Measurements from ENCODE around the gene FAM50A. TPM values are rescaled to one million over a fixed set of nuclear protein-coding genes. Genes with fewer than 3 reads are reported as not detected.

Gene FAM50A
- total RNA-seq, 2 experiments from 2014 or later = 59.2 to 70.3 TPM

DNA sequence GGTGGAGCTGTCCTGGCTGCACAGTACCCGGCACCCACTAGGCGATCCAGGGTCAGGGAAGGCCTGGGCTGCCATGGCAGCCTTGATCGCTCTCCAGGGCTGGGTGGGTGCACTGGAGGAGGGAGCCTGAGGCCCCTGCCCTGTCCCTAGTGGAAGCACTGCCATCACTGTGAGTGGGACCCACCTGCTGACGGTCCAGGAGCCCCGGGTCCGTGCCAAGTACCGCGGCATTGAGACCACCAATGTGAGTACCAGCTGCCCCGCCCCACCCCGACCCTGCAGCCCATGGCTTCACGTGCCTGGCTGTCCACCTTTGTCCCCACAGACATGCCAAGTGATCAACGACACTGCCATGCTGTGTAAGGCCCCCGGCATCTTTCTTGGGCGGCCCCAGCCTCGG lies 23.0 kb downstream of the FAM50A start:
- ATAC-seq (ENCODE audit: low read depth) = no peak
- Mint-ChIP-seq H3K4me3 (no peak overlapping the region), H3K36me3 (no peaks in the 10 kb centered on the region), H3K27ac (no peak overlapping the region), H3K27me3 (no peaks in the 10 kb centered on the region), H3K4me1 (no peaks in the 10 kb centered on the region), H3K9me3 (no peaks in the 10 kb centered on the region)
- POLR2A ChIA-PET = no interaction called here
- no peak for DNase-seq

DNA sequence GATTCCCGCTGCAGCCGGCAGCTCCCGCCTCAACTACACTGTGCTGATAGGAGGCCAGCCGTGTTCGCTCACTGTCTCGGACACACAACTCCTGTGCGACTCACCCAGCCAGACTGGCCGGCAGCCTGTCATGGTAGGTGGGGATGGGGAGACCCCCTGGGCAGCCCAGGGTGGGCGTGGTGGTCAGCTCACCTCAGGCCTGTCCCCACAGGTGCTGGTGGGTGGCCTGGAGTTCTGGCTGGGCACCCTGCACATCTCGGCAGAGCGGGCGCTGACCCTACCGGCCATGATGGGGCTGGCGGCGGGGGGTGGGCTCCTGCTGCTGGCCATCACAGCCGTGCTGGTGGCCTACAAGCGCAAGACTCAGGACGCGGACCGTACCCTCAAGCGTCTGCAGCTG lies 23.6 kb downstream of the FAM50A start:
- POLR2A ChIA-PET = no interaction called here
- no peak for DNase-seq
- Mint-ChIP-seq H3K27ac (no peak overlapping the region), H3K9me3 (no peaks in the 10 kb centered on the region), H3K27me3 (no peaks in the 10 kb centered on the region), H3K36me3 (no peaks in the 10 kb centered on the region), H3K4me3 (no peak overlapping the region), H3K4me1 (no peaks in the 10 kb centered on the region)
- ATAC-seq (ENCODE audit: low read depth) = no peak

DNA sequence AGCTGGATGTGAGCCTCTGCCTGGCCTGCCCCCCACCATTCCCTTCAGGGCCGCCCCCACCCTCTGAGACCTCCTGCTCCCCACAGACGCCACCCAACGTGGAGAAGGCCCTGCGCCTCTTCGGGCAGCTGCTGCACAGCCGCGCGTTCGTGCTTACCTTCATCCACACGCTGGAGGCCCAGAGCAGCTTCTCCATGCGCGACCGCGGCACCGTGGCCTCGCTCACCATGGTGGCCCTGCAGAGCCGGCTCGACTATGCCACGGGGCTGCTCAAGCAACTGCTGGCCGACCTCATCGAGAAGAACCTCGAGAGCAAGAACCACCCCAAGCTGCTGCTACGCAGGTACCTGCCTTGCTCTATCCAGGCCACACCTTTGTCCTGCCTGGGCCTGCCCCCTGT lies 24.3 kb downstream of the FAM50A start:
- POLR2A ChIA-PET = no interaction called here
- Mint-ChIP-seq H3K4me1 (no peaks in the 10 kb centered on the region), H3K4me3 (no peak overlapping the region), H3K27ac (no peak overlapping the region), H3K36me3 (no peaks in the 10 kb centered on the region), H3K27me3 (no peaks in the 10 kb centered on the region), H3K9me3 (no peaks in the 10 kb centered on the region)
- DNase-seq (no peak), ATAC-seq (ENCODE audit: low read depth) (no peak)

DNA sequence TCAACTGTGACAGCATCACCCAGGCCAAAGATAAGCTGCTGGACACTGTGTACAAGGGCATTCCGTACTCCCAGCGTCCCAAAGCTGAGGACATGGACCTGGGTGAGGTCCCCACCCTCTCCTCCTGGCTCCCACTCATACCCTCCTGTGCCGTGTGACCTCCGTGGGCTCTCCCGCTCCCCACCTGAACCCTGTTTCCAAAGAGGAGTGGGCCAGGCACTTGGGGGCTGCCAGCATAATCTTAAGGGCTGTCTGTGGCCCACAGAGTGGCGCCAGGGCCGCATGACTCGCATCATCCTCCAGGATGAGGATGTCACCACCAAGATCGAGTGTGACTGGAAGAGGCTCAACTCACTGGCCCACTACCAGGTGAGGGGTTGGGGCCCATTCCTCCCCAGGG lies 25.2 kb downstream of the FAM50A start:
- Mint-ChIP-seq H3K36me3 (no peaks in the 10 kb centered on the region), H3K9me3 (no peaks in the 10 kb centered on the region), H3K27ac (no peak overlapping the region), H3K27me3 (no peaks in the 10 kb centered on the region), H3K4me1 (no peaks in the 10 kb centered on the region), H3K4me3 (no peak overlapping the region)
- ATAC-seq (ENCODE audit: low read depth) = no peak
- DNase-seq = no peak
- POLR2A ChIA-PET = no interaction called here

DNA sequence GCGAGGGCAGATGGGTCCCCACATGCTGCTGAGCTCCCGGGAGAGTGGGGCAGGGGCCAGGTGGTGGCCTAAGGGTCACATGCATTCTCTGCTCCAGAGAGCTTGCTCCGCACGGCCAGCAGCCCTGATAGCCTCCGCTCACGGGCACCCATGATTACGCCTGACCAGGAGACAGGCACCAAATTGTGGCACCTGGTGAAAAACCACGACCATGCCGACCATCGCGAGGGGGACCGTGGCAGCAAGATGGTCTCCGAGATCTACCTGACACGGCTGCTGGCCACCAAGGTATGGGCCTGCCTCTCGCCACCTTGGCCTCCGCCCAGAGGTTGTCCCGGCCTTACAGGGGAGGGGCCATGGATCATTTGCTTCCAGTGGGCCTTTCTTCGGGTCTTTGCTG lies 25.9 kb downstream of the FAM50A start:
- POLR2A ChIA-PET = no interaction called here
- no peak for ATAC-seq (ENCODE audit: low read depth)

DNA sequence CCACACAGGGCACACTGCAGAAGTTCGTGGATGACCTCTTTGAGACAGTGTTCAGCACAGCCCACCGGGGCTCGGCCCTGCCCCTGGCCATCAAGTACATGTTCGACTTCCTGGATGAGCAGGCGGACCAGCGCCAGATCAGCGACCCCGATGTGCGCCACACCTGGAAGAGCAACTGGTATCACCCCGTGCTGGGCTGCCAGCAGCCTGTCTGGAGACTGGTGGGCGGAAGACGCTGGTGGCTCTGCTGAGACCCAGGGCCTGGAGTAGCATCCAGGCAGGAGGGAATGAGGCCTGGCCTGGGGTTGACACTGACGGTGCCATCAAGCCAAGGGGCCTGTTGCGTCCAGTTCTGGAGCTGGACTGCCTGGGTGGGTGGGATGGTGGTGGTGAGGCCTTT lies 26.5 kb downstream of the FAM50A start:
- no peaks in the 10 kb centered on the region for H3K27me3 Mint-ChIP-seq
- H3K4me1 Mint-ChIP-seq = no peaks in the 10 kb centered on the region
- H3K4me3 Mint-ChIP-seq = no peak overlapping the region
- no peaks in the 10 kb centered on the region for H3K9me3 Mint-ChIP-seq
- no peak for DNase-seq
- H3K27ac Mint-ChIP-seq = no peak overlapping the region
- no peak for ATAC-seq (ENCODE audit: low read depth)
- H3K36me3 Mint-ChIP-seq = no peaks in the 10 kb centered on the region
- POLR2A ChIA-PET = no interaction called here

More for the DNA sequence above, 25.9 kb downstream of the FAM50A start:
- Mint-ChIP-seq H3K36me3 (no peaks in the 10 kb centered on the region), H3K27ac (no peak overlapping the region), H3K27me3 (no peaks in the 10 kb centered on the region), H3K4me3 (no peak overlapping the region), H3K4me1 (no peaks in the 10 kb centered on the region), H3K9me3 (no peaks in the 10 kb centered on the region)
- DNase-seq = no peak

DNA sequence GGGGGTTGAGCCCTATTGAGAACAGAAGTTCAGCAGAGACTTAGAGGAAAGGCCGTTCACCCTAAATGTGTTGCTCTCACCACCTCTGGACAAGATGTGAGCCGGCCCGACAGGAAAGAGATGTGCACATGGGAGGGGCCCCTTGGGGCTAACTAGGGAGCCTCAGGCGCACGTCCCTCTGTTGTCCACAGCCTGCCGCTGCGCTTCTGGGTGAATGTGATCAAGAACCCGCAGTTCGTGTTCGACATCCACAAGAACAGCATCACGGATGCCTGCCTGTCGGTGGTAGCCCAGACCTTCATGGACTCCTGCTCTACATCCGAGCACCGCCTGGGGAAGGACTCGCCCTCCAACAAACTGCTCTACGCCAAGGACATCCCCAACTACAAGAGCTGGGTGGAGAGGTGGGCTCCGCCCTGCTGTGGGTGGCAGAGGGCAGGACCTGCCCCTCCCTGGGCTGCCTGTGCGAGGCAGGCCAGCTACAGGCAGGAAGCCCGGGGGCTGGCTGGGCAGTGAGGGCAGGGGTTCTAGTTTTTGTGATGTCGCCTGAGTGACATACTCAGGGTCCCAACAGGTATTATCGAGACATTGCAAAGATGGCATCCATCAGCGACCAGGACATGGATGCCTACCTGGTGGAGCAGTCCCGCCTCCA lies 27.1 kb downstream of the FAM50A start:
- POLR2A ChIA-PET = no interaction called here
- no peak overlapping the region for H3K4me3 Mint-ChIP-seq
- DNase-seq = no peak
- no peaks in the 10 kb centered on the region for H3K36me3 Mint-ChIP-seq
- H3K4me1 Mint-ChIP-seq = no peaks in the 10 kb centered on the region
- no peaks in the 10 kb centered on the region for H3K9me3 Mint-ChIP-seq
- H3K27ac Mint-ChIP-seq = no peak overlapping the region
- no peaks in the 10 kb centered on the region for H3K27me3 Mint-ChIP-seq
- no peak for ATAC-seq (ENCODE audit: low read depth)

DNA sequence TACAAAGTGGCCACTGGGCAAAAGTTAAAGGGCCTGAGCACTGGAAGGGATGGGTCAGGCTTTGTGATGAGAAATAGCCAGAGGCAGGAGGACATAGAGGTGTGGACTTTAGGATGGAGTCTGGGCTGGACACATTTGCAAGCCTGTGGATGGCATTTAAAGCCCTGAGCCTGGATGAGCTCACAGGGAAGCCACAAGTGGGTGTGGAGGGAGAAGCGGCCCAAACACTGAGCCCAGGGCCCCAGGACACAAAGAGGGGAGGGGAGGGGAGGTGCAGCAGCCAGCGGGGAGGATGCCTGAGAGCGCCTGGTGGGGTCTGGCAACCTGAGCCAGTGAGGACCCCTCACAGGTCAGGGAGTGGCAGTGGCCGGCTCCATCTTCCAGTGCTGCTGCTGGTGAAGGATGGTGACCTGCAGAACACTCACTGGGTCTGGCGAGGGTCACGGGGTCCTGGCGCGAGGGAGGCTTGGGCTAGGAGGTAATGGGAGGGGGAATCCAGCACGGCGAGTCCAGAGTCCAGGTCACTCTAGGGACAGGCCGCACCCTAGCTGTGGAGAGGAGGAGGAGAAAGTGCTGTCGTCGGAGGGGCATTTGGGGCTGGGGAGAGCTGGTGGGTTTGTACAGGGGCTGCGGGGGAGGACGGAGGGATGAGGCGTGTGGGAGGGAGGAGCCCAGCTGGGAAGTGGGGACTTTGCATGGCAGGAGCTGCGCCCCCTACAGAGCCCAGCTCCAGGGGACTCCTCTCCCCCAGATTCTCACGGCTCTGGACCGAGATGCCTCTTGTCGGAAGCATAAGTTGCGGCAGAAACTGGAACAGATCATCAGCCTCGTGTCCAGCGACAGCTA lies 28.1 kb downstream of the FAM50A start:
- no peaks in the 10 kb centered on the region for H3K27me3 Mint-ChIP-seq
- no peaks in the 10 kb centered on the region for H3K36me3 Mint-ChIP-seq
- no peaks in the 10 kb centered on the region for H3K9me3 Mint-ChIP-seq
- DNase-seq (no peak), ATAC-seq (ENCODE audit: low read depth) (no peak)
- no peak overlapping the region for H3K27ac Mint-ChIP-seq
- H3K4me3 Mint-ChIP-seq = no peak overlapping the region
- peaks cover 3% of the 10 kb centered on the region for H3K4me1 Mint-ChIP-seq
- POLR2A ChIA-PET = no interaction called here

DNA sequence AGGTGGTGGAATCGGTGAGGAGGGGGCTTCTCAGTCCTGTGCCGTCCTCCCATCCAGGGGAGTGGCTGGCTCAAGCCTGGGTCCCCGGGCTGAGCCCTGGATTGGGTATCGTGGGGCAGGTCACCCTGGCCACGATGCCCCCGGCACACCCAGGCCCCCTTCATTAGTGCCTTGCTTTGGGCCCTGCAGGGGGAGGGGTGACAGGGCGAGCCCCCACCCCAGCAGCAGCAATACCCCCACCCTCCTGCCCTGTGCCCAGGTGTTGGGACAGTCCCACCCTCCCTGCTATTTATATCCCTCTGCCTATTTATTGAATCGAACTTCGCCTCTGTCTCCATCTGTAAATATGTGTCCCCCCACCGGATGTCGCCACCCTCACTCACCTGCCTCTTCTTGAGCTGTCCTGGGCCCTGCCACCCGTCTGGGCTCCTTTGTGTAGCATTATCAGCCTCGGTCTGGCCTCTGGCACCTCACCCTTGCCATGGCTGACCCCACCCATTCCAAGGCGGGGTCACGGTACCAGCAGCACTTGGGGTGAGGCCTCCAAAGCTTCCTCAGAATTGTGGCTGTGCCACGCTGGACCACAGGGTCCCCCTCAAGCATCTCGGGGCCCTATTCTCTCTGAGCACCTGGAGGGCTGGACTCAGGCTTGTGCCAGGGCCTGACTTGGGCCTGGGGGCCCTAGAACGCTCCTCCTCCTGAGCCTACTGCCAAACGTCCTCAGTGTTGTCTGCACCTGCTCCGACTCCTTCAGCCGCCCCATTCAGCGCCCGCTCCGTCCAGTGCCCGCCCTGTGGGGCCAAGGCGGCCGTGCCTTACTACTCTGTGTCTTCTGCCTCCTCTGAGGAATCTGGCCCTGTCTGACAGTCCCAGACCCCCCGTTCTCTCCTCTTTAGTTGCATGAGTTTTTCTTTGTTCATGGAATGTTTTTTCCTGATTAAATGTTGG lies 29.0 kb downstream of the FAM50A start:
- no peak for DNase-seq
- no peak for ATAC-seq (ENCODE audit: low read depth)
- POLR2A ChIA-PET = no interaction called here
- Mint-ChIP-seq H3K4me1 (peaks cover 4% of the 10 kb centered on the region), H3K9me3 (no peaks in the 10 kb centered on the region), H3K4me3 (no peak overlapping the region), H3K36me3 (no peaks in the 10 kb centered on the region), H3K27me3 (no peaks in the 10 kb centered on the region), H3K27ac (no peak overlapping the region)

DNA sequence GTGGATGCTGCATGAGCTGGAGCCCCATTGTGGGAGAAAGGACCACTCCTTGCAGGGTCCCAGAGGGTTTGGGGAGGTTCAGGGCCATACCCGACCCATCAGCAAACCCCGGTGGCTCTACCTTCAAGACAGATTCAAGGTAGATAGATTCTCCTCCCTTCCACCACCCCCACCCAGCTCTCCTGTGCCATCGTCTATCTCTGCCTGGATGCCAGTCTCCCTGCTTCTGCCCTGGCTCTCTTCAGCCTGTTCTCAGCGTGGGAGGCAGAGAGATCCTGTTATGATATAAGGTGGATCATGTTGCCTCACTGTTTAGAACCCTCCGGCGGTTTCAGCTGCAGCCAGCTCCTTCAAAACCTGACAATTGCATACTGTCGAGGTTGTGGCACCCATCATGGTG lies 29.7 kb downstream of the FAM50A start:
- Mint-ChIP-seq H3K27ac (no peak overlapping the region), H3K4me3 (no peak overlapping the region)

DNA sequence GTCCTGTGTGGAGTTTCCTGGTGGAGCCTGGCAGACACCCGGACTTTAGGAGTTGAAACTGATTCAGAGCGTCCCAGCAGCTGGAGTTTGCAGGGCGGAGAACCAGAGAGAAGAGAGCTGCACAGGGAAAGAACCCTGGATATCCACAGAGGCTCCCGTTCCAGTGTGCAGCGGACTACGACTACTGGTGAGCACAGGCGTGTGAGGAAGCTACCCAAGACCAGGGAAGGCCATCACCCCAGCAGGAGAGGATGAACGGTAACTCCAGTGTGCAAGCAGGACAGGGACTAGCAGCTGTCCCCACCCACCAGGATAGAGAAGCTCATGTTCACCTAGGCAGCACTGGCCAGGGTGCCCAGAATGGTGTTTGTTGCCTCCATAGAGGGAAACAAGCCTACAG lies 32.9 kb downstream of the FAM50A start:
- DNase-seq = no peak
- Mint-ChIP-seq H3K27ac (peak overlapping the region; percentile 48), H3K27me3 (no peaks in the 10 kb centered on the region)

More for the DNA sequence above, 29.7 kb downstream of the FAM50A start:
- POLR2A ChIA-PET = no interaction called here
- H3K27me3 Mint-ChIP-seq = no peaks in the 10 kb centered on the region
- no peaks in the 10 kb centered on the region for H3K36me3 Mint-ChIP-seq
- no peaks in the 10 kb centered on the region for H3K9me3 Mint-ChIP-seq
- DNase-seq (no peak), ATAC-seq (ENCODE audit: low read depth) (no peak)
- H3K4me1 Mint-ChIP-seq = peaks cover 4% of the 10 kb centered on the region

DNA sequence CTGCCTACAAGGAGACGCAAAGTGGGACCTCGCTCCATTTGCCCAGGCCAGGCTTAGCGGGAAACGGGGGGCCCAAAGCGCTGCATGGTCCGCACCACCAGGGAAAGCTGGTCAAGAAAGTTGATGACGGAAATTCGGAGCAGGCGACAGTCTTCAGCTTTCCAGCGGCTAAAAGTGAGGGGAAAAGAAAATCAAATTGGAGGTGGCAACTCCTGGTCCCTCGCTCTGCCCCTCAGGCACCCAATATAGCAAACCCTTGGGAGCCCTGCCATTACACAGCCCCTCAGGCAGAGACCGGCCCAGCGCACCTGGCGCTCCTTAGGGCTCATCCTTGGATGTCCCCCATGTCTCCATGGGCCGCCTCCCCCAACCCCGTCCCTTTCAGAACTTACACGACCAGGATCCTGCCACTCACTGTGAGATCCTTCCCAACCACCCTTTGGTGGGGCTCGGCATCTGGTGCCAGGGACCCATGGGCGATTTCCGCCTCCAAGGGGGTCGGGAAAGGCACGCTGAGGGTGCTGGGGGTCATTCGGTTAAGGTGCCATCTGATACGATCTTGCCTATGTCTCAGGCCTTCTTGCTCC lies 34.0 kb downstream of the FAM50A start:
- ATAC-seq (ENCODE audit: low read depth) (no peak), DNase-seq (no peak)
- Mint-ChIP-seq H3K27me3 (no peaks in the 10 kb centered on the region), H3K27ac (peak overlapping the region; percentile 77), H3K9me3 (no peaks in the 10 kb centered on the region), H3K4me1 (peaks cover 8% of the 10 kb centered on the region), H3K36me3 (no peaks in the 10 kb centered on the region), H3K4me3 (peak overlapping the region; percentile 85)
- POLR2A ChIA-PET = interaction anchor here (1.0 to 3.9 kb wide), 5 partner anchors 9 to 80 kb away, joined by 3 to 15 read pairs (median 4); partner anchors contain the start of genes SLC10A3 and UBL4A

More for the DNA sequence above, 32.9 kb downstream of the FAM50A start:
- no peaks in the 10 kb centered on the region for H3K9me3 Mint-ChIP-seq
- POLR2A ChIA-PET = interaction anchor here (0.6 to 3.9 kb wide), 10 partner anchors 10 to 77 kb away, joined by 3 to 15 read pairs (median 3); partner anchors contain the start of genes SLC10A3 and UBL4A
- H3K4me3 Mint-ChIP-seq = no peak overlapping the region
- peaks cover 8% of the 10 kb centered on the region for H3K4me1 Mint-ChIP-seq
- ATAC-seq (ENCODE audit: low read depth) = no peak
- H3K36me3 Mint-ChIP-seq = no peaks in the 10 kb centered on the region

Measured in activated naive CD8-positive, alpha-beta T cell treated with anti-CD3 and anti-CD28 coated beads, Interleukin-2, amount 10 ng/mL, durations not matched to agents 7 days and 5 days (primary cell).